Measurements from ENCODE around the gene ATG101.

ATG101 gene

DNA sequence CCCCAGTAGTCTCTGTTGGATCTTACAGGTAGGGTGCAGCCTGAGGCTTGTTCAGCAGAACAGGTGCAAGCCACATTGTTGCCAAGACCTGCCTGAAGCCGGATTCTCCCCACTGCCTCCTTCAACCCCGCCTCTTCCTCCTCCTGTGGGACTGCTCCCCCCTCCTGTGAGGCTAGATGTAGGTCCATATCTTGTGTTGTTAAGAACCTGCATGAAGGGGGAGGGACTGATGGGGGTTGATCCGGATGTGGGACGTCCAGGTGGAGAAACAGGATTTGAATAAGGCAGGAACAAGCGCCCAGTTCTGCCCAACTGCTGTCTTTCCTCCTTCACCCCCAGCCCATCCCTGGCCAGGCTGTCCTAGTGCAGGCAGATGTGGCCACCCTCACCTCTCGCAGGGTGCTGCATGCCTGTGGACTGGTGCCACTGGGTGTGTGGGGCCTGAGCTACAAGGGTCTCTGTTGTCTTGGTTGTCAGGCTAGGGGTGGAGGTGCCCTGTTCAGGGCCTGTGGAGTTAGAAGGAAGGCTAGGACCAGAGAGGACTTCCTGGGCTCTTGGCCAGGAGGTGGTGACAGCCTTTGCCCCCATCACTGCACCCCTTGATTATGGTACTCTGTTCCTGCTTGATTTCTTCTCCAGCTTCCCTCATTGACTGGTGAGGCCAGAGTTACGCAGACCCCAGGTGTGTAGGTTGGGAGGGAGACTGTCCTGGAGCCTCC is 17.2 kb upstream of the ATG101 start:
- CTCF ChIA-PET = interaction anchor here (1.0 to 42.5 kb wide), 7 partner anchors 11 to 71 kb away, joined by 3 to 1220 read pairs (median 3); partner anchors contain the start of gene ATG101
- POLR2A ChIA-PET = interaction anchor here (1.9 to 2.7 kb wide), 2 partner anchors 11 to 18 kb away, joined by 10 to 16 read pairs; partner anchors contain the start of gene ATG101

DNA sequence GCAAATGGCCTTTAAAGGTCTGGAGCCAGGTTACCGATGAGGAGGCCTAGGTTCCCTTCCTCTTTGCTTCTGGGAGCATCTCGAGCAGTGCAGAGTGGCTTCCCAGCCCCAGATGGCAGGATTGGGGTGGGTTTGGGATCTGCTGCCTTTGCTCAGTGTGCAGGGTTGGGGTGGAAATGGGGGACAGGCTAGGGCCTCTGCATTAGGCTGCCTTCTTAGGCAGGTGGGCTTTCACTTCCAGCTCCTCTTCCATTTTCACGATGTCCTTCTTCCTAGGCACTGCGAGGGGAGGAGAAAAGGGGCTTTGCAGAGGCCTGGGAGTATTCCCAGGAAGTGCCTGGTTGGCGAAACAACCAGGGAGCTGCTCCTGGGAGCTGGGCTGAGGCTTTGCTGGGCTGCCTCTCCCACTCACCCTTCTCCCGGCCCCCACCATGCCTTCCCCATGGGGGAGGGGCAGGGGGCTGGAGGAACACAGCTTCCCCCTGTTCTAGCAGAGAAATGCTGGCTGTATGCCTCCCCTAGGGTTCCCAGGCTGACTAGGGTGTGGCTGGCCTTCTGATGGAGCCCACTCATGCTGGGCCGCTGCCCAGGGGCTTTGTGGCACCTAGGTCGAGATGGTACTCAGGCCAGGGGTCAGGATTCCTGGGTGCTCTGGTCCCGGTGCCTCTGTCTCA is 16.1 kb upstream of the ATG101 start:
- DNase-seq (ENCODE audit: extremely low spot score) = no peak
- TF ChIP-seq, protein P1, sequence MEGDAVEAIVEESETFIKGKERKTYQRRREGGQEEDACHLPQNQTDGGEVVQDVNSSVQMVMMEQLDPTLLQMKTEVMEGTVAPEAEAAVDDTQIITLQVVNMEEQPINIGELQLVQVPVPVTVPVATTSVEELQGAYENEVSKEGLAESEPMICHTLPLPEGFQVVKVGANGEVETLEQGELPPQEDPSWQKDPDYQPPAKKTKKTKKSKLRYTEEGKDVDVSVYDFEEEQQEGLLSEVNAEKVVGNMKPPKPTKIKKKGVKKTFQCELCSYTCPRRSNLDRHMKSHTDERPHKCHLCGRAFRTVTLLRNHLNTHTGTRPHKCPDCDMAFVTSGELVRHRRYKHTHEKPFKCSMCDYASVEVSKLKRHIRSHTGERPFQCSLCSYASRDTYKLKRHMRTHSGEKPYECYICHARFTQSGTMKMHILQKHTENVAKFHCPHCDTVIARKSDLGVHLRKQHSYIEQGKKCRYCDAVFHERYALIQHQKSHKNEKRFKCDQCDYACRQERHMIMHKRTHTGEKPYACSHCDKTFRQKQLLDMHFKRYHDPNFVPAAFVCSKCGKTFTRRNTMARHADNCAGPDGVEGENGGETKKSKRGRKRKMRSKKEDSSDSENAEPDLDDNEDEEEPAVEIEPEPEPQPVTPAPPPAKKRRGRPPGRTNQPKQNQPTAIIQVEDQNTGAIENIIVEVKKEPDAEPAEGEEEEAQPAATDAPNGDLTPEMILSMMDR (IDR thresholded peaks at IDR 0.05; ENCODE audit: control extremely low read depth, extremely low read depth, low read depth, missing control alignments) = no peak
- CTCF ChIA-PET = interaction anchor here (1.5 to 42.5 kb wide), 4 partner anchors 13 to 21 kb away, joined by 4 to 1220 read pairs (median 13); partner anchors contain the start of gene ATG101
- POLR2A ChIA-PET = no interaction called here

More for the DNA sequence above, 17.2 kb upstream of the ATG101 start:
- no peak for DNase-seq (ENCODE audit: extremely low spot score)
- TF ChIP-seq, protein P1 (IDR thresholded peaks at IDR 0.05; ENCODE audit: control extremely low read depth, extremely low read depth, low read depth, missing control alignments) = no peak

DNA sequence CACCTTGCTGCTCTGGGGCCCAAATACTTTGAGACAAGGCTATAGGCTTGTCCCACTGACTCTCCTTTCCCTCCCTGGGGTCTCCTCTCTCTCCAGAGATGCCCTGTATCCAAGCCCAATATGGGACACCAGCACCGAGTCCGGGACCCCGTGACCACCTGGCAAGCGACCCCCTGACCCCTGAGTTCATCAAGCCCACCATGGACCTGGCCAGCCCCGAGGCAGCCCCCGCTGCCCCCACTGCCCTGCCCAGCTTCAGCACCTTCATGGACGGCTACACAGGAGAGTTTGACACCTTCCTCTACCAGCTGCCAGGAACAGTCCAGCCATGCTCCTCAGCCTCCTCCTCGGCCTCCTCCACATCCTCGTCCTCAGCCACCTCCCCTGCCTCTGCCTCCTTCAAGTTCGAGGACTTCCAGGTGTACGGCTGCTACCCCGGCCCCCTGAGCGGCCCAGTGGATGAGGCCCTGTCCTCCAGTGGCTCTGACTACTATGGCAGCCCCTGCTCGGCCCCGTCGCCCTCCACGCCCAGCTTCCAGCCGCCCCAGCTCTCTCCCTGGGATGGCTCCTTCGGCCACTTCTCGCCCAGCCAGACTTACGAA is 15.4 kb upstream of the ATG101 start:
- POLR2A ChIA-PET = no interaction called here
- TF ChIP-seq, protein P1 (IDR thresholded peaks at IDR 0.05; ENCODE audit: control extremely low read depth, extremely low read depth, low read depth, missing control alignments) = no peak

DNA sequence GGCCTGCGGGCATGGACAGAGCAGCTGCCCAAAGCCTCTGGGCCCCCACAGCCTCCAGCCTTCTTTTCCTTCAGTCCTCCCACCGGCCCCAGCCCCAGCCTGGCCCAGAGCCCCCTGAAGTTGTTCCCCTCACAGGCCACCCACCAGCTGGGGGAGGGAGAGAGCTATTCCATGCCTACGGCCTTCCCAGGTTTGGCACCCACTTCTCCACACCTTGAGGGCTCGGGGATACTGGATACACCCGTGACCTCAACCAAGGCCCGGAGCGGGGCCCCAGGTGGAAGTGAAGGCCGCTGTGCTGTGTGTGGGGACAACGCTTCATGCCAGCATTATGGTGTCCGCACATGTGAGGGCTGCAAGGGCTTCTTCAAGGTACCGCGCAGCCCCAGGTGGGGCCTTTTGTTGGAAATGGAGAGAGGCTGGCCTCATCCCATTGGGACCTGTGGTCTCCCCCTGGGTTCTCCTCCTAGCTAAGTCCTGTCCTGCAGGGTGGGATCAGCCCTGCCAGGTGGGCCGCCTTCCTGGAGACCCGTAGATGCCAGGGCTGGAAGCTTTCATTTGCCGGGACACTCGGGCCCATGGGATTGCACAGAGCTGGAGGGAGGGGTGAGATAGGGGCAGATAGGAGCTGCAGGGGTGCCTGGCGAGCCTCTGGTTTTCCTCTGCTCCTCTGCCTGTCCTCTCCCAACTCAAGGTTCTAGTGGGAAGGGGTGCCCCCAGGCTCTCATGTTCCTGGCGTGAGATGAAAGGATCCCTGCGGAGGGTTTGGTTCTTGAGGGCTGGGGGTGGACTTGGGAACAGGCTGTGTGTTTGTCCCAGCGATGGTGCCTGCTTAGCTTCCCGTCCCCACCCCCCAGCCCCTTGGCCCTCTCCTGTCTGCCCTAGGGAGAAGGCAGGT is 14.7 kb upstream of the ATG101 start:
- CTCF ChIA-PET = interaction anchor here (0.7 to 42.5 kb wide), 6 partner anchors 9 to 28 kb away, joined by 3 to 1220 read pairs (median 4); no protein-coding TSS in a partner anchor
- TF ChIP-seq, protein P1 (IDR thresholded peaks at IDR 0.05; ENCODE audit: control extremely low read depth, extremely low read depth, low read depth, missing control alignments) = no peak
- no peak for DNase-seq (ENCODE audit: extremely low spot score)
- POLR2A ChIA-PET = no interaction called here

More for the DNA sequence above, 15.4 kb upstream of the ATG101 start:
- CTCF ChIA-PET = interaction anchor here (0.9 to 42.5 kb wide), 4 partner anchors 10 to 22 kb away, joined by 4 to 1220 read pairs (median 4); no protein-coding TSS in a partner anchor
- DNase-seq (ENCODE audit: extremely low spot score) = no peak

- TF ChIP-seq, protein P1 (IDR thresholded peaks at IDR 0.05; ENCODE audit: control extremely low read depth, extremely low read depth, low read depth, missing control alignments) = no peak
- ChIA-PET POLR2A (interaction anchor here (0.6 to 1.1 kb wide), 2 partner anchors 14 to 427 kb away, joined by 4 read pairs; partner anchors contain the start of gene ATG101), CTCF (interaction anchor here (0.7 to 42.5 kb wide), 3 partner anchors 8 to 27 kb away, joined by 3 to 1220 read pairs (median 3); no protein-coding TSS in a partner anchor)
- no peak for DNase-seq (ENCODE audit: extremely low spot score)
Measured at GRCh38 chr12:52055731-52056711, 13.8 kb upstream of the ATG101 start.

Data from GM10248 (cell line).